Hepatocyte (in vitro differentiated cells): ENCODE data around the gene GUCY2D. TPM values are rescaled to one million over a fixed set of nuclear protein-coding genes. Genes with fewer than 3 reads are reported as not detected.
A peak's percentile ranks its signal among the peaks of the same experiment; 100 is the strongest.

Experiments used
- DNase-seq: peaks from one replicate; pipeline ENCODE4 v3.0.0-alpha.2; 2016; ENCODE audit warnings: low spot score
- H2AFZ ChIP-seq: fragments of 200-600 bp; sonication (generic); 2 replicates; pipeline ENCODE4 v1.6.0; 2016; ENCODE audit warnings: antibody characterized with exemption, mild to moderate bottlenecking
- H3K27ac ChIP-seq: fragments of 200-600 bp; sonication (generic); 2 replicates; pipeline ENCODE4 v1.5.1; 2016; ENCODE audit warnings: mild to moderate bottlenecking
- H3K27me3 ChIP-seq: fragments of 200-600 bp; sonication (generic); 2 replicates; pipeline ENCODE4 v1.6.1; 2016
- H3K36me3 ChIP-seq: fragments of 200-600 bp; sonication (generic); replicated peaks from 2 replicates; pipeline ENCODE4 v1.5.1; 2016; ENCODE audit warnings: low read depth; ENCODE audit not compliant: insufficient read depth
- H3K4me1 ChIP-seq: fragments of 200-600 bp; sonication (generic); 2 replicates; pipeline ENCODE4 v1.5.1; 2016; ENCODE audit warnings: mild to moderate bottlenecking, moderate library complexity; ENCODE audit not compliant: insufficient read depth
- H3K4me2 ChIP-seq: fragments of 200-600 bp; sonication (generic); 2 replicates; pipeline ENCODE4 v1.6.0; 2016
- H3K4me3 ChIP-seq: fragments of 200-600 bp; sonication (generic); 2 replicates; pipeline ENCODE4 v1.5.1; 2016; ENCODE audit warnings: mild to moderate bottlenecking
- H3K79me2 ChIP-seq: fragments of 200-600 bp; sonication (generic); 2 replicates; pipeline ENCODE4 v1.6.0; 2017; ENCODE audit warnings: mild to moderate bottlenecking
- H3K9me2 ChIP-seq: fragments of 200-600 bp; sonication (generic); replicated peaks from 2 replicates; pipeline ENCODE4 v1.6.0; 2017; ENCODE audit warnings: mild to moderate bottlenecking; ENCODE audit not compliant: insufficient read depth
- H3K9me3 ChIP-seq: fragments of 200-600 bp; sonication (generic); 2 replicates; pipeline ENCODE4 v1.5.1; 2016; ENCODE audit warnings: low read depth, mild to moderate bottlenecking
- H4K20me1 ChIP-seq: fragments of 200-600 bp; sonication (generic); 2 replicates; pipeline ENCODE4 v1.6.0; 2016; ENCODE audit warnings: mild to moderate bottlenecking; ENCODE audit not compliant: insufficient read depth, poor library complexity, severe bottlenecking
- CTCF ChIP-seq: fragments of 200-600 bp; sonication (generic); IDR thresholded peaks from 2 replicates; pipeline ENCODE4 v1.5.1; 2016; ENCODE audit warnings: antibody characterized with exemption, mild to moderate bottlenecking; ENCODE audit not compliant: poor library complexity
- EZH2 ChIP-seq: fragments of 200-600 bp; sonication (generic); IDR thresholded peaks from 2 replicates; pipeline ENCODE4 v1.6.1; 2016; ENCODE audit warnings: antibody characterized with exemption, mild to moderate bottlenecking, borderline replicate concordance
- EZH2phosphoT487 ChIP-seq: fragments of 200-600 bp; sonication (generic); IDR thresholded peaks from one replicate; pipeline ENCODE4 v1.6.1; 2018; ENCODE audit warnings: antibody characterized with exemption, mild to moderate bottlenecking, low read depth, moderate library complexity; ENCODE audit not compliant: unreplicated experiment, severe bottlenecking
- WGBS: methylation state at CpG from one replicate; pipeline ENCODE4 v1.1.6; 2016; ENCODE audit warnings: low lambda C conversion rate; ENCODE audit errors: missing lambda C conversion rate; 5-methylcytosine and 5-hydroxymethylcytosine counted together
- polyA plus RNA-seq: library from polyadenylated mRNA; unstranded; fragments of >200 nt; fragmentation: Nextera tagmentation; extraction: Ambion mirVana; gene quantifications from 2 replicates; pipeline ENCODE4 v1.2.1, GENCODE V29; 2016
- total RNA-seq: library from RNA; depleted of rRNA; stranded (reverse); fragments of >200 nt; gene quantifications from 2 replicates; pipeline ENCODE4 v1.2.3, GENCODE V29; 2014

Gene GUCY2D
- total and polyA plus RNA-seq, 2 experiments from 2014 or later: 1.6 TPM; not detected in 1

GRCh38 chr17:7959503-7960253, 42.7 kb upstream of the GUCY2D start:
- H4K20me1 ChIP-seq: no peaks in the 10 kb centered on the region
- H3K4me1 ChIP-seq: no peaks in the 10 kb centered on the region
- H3K4me3 ChIP-seq: no peak overlapping the region
- H3K79me2 ChIP-seq: no peaks in the 10 kb centered on the region
- no peaks in the 10 kb centered on the region for H3K9me2 ChIP-seq
- H3K4me2 ChIP-seq: no peak overlapping the region
- H3K27me3 ChIP-seq: no peaks in the 10 kb centered on the region
- peak overlapping the region; percentile 32 for H3K27ac ChIP-seq
- no peaks in the 10 kb centered on the region for H3K36me3 ChIP-seq
- no peak overlapping the region for H2AFZ ChIP-seq
- WGBS: 92% methylated on average over 9 of the region's 9 CpGs
- TF ChIP-seq CTCF: no peak
- no peak for TF ChIP-seq EZH2phosphoT487
- TF ChIP-seq EZH2: no peak
- no peaks in the 10 kb centered on the region for H3K9me3 ChIP-seq
- DNase-seq: no peak

DNA sequence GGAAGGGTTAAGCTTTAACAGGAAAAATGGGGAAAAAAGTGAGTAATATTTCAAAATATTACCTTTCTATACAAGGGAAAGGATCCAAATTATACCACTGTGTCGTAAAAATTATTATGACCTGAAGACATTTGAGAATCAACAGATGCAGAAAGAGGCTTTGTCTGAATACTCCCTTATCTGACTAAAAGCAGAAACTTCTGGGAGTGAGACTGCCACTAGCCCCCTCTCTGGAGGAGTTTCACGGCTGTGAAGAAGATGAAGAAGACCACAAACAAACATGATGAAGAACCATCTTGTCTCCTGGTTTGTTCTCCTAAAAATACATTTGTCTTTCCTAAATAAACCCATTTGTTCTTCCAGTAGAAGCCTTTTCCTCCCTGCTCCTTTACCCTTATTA, 41.0 kb upstream of the GUCY2D start:
- Histone ChIP-seq H3K9me2 (no peaks in the 10 kb centered on the region), H3K79me2 (no peaks in the 10 kb centered on the region), H3K36me3 (no peaks in the 10 kb centered on the region), H3K4me2 (no peak overlapping the region), H4K20me1 (no peaks in the 10 kb centered on the region), H3K9me3 (no peaks in the 10 kb centered on the region), H3K27me3 (no peaks in the 10 kb centered on the region), H2AFZ (no peak overlapping the region), H3K4me3 (no peak overlapping the region), H3K4me1 (no peaks in the 10 kb centered on the region), H3K27ac (no peak overlapping the region)
- TF ChIP-seq CTCF (no peak), EZH2 (no peak), EZH2phosphoT487 (no peak)
- WGBS: 34% methylated on average over 2 of the region's 2 CpGs
- DNase-seq: no peak

DNA sequence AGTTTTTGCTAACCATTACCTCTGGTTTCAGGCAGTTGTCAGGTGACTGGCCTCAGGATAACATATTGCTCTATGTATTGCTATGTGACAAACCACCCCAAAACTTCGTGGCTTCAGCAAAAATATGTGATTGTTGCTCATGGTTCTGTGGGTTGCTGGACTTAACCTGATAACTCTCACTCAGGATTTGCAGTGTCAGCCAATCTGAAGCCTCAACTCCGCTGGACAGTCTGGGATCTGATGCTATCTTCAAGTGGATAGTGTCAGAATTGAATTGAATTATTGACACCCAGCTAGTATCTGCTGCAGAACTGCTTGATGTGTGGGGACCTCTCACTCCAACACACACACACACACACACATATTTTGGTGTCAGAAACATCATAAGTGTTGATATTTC, 34.7 kb upstream of the GUCY2D start:
- WGBS: 75% methylated on average over 2 of the region's 2 CpGs
- DNase-seq: no peak
- H4K20me1 ChIP-seq: no peaks in the 10 kb centered on the region

More for the DNA sequence above, 34.7 kb upstream of the GUCY2D start:
- H2AFZ ChIP-seq: no peak overlapping the region
- TF ChIP-seq CTCF (no peak), EZH2 (no peak), EZH2phosphoT487 (no peak)
- no peak overlapping the region for H3K4me2 ChIP-seq
- no peaks in the 10 kb centered on the region for H3K9me2 ChIP-seq
- H3K4me1 ChIP-seq: no peaks in the 10 kb centered on the region
- no peaks in the 10 kb centered on the region for H3K27me3 ChIP-seq
- H3K36me3 ChIP-seq: no peaks in the 10 kb centered on the region
- no peaks in the 10 kb centered on the region for H3K9me3 ChIP-seq
- no peak overlapping the region for H3K4me3 ChIP-seq
- H3K79me2 ChIP-seq: no peaks in the 10 kb centered on the region
- no peak overlapping the region for H3K27ac ChIP-seq
